ENCODE measurements around the gene ST7. TPM values are rescaled to one million over a fixed set of nuclear protein-coding genes. Genes with fewer than 3 reads are reported as not detected.

Gene ST7
- total and polyA plus RNA-seq, 2 of the 8 experiments (the other 6 are each of a cell fraction or from before 2014, with no cell fraction given) = 16.3 to 18.0 TPM

DNA sequence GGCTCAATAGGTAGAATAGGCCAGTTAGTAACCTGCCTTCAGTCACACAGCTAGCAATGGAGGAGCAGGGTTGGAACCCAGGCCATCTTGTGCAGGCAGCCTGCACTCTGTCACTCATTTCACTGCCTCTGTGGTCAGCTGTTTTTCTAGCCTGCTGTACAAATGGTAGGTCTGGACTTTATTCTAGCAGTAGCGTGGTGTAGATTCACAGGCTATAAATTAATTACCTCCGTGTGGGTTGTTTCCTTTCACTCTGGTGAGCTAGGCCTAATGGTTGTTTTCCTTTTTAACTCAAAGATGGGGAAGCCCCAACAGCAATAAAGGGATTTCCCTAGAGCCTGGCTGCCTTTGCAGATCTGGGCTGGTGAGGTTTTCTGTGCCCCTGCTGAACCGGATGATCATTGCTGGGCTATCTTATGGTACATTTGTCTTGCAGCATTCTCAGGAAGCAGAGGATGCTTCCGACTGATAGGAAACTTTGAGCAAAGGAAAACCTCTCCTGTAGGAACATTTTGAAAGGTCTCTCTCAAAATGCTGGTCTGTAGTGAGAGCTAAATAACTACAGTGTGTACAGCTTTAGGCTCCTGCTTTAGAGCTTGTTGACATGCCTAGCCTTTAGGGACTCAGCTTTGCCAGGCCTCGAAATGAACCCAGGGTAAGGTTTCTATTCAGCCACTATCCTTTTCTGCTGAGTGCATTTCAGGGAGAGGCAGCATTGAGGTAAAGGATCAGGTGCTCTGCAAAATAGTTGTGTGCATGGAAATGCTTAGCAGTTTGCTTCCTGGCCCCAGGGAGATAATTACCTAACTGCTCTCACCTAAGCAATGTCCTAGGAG is 157.4 kb downstream of the ST7 start:
- no peak overlapping the region for H3K4ac ChIP-seq (replicated peaks; ENCODE audit: insufficient read length, low read depth, low read length)
- no peaks in the 10 kb centered on the region for H4K20me1 ChIP-seq (replicated peaks in 1 of 2; ENCODE audit: control insufficient read depth in 1 of 2, insufficient read depth in 2 of 2, low read length in 2 of 2)
- H4K5ac ChIP-seq (ENCODE audit: insufficient read length, low read depth, low read length) = no peak overlapping the region
- H2BK120ac ChIP-seq (replicated peaks; ENCODE audit: low read depth, low read length) = no peak overlapping the region
- no peaks in the 10 kb centered on the region for H3K23me2 ChIP-seq (ENCODE audit: low read depth, low read length)
- no peak overlapping the region for H3K14ac ChIP-seq (ENCODE audit: insufficient read length)
- no peaks in the 10 kb centered on the region for H3K79me2 ChIP-seq (ENCODE audit: control insufficient read depth in 1 of 2, insufficient read depth in 2 of 2, low read length in 2 of 2)
- no peaks in the 10 kb centered on the region for H3K27me3 ChIP-seq (replicated peaks in 1 of 4; ENCODE audit: control insufficient read depth in 3 of 4, extremely low read depth in 1 of 4, insufficient read depth in 3 of 4, low read length in 3 of 4)
- H3K79me1 ChIP-seq (ENCODE audit: low read depth, low read length) = no peaks in the 10 kb centered on the region
- H4K91ac ChIP-seq (replicated peaks; ENCODE audit: insufficient read length, low read length) = no peak overlapping the region
- no peak overlapping the region for H3K56ac ChIP-seq (replicated peaks; ENCODE audit: insufficient read length, low read depth, low read length)
- no peak overlapping the region for H3K4me2 ChIP-seq (ENCODE audit: insufficient read depth in 1 of 2, low read depth in 2 of 2, low read length in 2 of 2)
- H3K27ac ChIP-seq (ENCODE audit: low read depth, low read length) = no peak overlapping the region
- no peaks in the 10 kb centered on the region for H3K36me3 ChIP-seq (ENCODE audit: control insufficient read depth in 2 of 4, insufficient read depth in 4 of 4, low read length in 3 of 4)
- 78% methylated on average over 5 of the region's 5 CpGs; no CpG with 5 or more reads in 1 of the 2 experiments for WGBS, 2 experiments (ENCODE audit: extremely low coverage in 1 of 2, insufficient coverage in 1 of 2, insufficient read length in 1 of 2, insufficient replicate concordance in 2 of 2, low coverage in 1 of 2, low lambda C conversion rate in 2 of 2, missing lambda C conversion rate in 1 of 2)
- no peak overlapping the region for H2BK5ac ChIP-seq (ENCODE audit: low read depth, low read length)
- no peak for FAIRE-seq
- no peak overlapping the region for H2AFZ ChIP-seq (ENCODE audit: low read length)
- H3K9ac ChIP-seq (replicated peaks in 1 of 4; ENCODE audit: extremely low read depth in 1 of 4, low read depth in 3 of 4, low read length in 3 of 4) = no peak overlapping the region
- no peak overlapping the region for H3K4me3 ChIP-seq (ENCODE audit: extremely low read depth in 1 of 4, insufficient read depth in 2 of 4, low read depth in 3 of 4, low read length in 4 of 4)
- no peak overlapping the region for H2BK15ac ChIP-seq (ENCODE audit: low read length)
- CTCF ChIA-PET (ENCODE audit: partially characterized antibody) = interaction anchor here (0.5 to 1.8 kb wide), 7 partner anchors 10 to 180 kb away, joined by 3 to 6 read pairs (median 3); no protein-coding TSS in a partner anchor
- no peak overlapping the region for H4K8ac ChIP-seq (ENCODE audit: extremely low read depth, insufficient read depth, low read length)
- H2AK5ac ChIP-seq (ENCODE audit: low read depth, low read length) = no peak overlapping the region
- DNase-seq (ENCODE audit: low read depth in 1 of 2, low spot score in 2 of 2) = no peak
- H2BK20ac ChIP-seq (ENCODE audit: low read length) = no peak overlapping the region
- H3K9me3 ChIP-seq (ENCODE audit: insufficient read depth in 2 of 2, low read depth in 1 of 2, low read length in 1 of 2) = no peaks in the 10 kb centered on the region
- no peak overlapping the region for H3K18ac ChIP-seq (ENCODE audit: extremely low read depth, low read length)
- peaks cover 2 to 8% (median 5%) of the 10 kb centered on the region in 4 experiments; a peak in 5 of 7 replicates for H3K4me1 ChIP-seq (replicated peaks in 1 of 4; ENCODE audit: control insufficient read depth in 3 of 4, insufficient read depth in 4 of 4, low read length in 3 of 4)
- no peak overlapping the region for H3K23ac ChIP-seq (ENCODE audit: insufficient read length)
- H2BK12ac ChIP-seq (ENCODE audit: low read depth, low read length) = no peak overlapping the region
- POLR2A ChIA-PET (ENCODE audit: partially characterized antibody) = no interaction called here
- TF ChIP-seq HDAC2 (IDR thresholded peaks at IDR 0.05; ENCODE audit: borderline replicate concordance in 1 of 2, low read depth in 2 of 2, low read length in 2 of 2) (no peak), NRF1 (IDR thresholded peaks at IDR 0.05; ENCODE audit: low read depth, low read length) (no peak), CHD1 (IDR thresholded peaks at IDR 0.05; ENCODE audit: low read depth, low read length) (no peak), EZH2 (IDR thresholded peaks at IDR 0.05; ENCODE audit: low read depth, low read length, severe bottlenecking) (no peak), PHF8 (conservative IDR thresholded peaks at IDR 0.05; ENCODE audit: low read depth, low read length) (no peak), BACH1 (IDR thresholded peaks at IDR 0.05; ENCODE audit: low read length) (no peak), CEBPB (IDR thresholded peaks at IDR 0.05; ENCODE audit: low read depth, low read length) (no peak), RNF2 (IDR thresholded peaks at IDR 0.05; ENCODE audit: borderline replicate concordance, low read depth, low read length, missing control alignments, poor library complexity, severe bottlenecking) (no peak), RXRA (IDR thresholded peaks at IDR 0.05; ENCODE audit: insufficient read depth, low read depth, low read length) (no peak), SIRT6 (IDR thresholded peaks at IDR 0.05; ENCODE audit: low read length) (no peak)
- TF ChIP-seq, protein P1, sequence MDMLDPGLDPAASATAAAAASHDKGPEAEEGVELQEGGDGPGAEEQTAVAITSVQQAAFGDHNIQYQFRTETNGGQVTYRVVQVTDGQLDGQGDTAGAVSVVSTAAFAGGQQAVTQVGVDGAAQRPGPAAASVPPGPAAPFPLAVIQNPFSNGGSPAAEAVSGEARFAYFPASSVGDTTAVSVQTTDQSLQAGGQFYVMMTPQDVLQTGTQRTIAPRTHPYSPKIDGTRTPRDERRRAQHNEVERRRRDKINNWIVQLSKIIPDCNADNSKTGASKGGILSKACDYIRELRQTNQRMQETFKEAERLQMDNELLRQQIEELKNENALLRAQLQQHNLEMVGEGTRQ (IDR thresholded peaks at IDR 0.05; ENCODE audit: low read length) = no peak

All from H1 (cell line).